Heart right ventricle (tissue), 16 donors: ENCODE results near the gene FUBP3. TPM values are rescaled to one million over a fixed set of nuclear protein-coding genes. Genes with fewer than 3 reads are reported as not detected.

ENCODE experiments used
- ATAC-seq, 8 donors: fragments of 200-7000 bp; cut with Tn5 transposase; one replicate each; pipeline ENCODE4 v1.9.1; 2020; ENCODE audit warnings: mild to moderate bottlenecking in 8 of 8, moderate library complexity in 8 of 8, moderate number of reproducible peaks in 1 of 8
- DNase-seq, 2 donors: peaks; one replicate each; pipeline ENCODE4 v3.0.0-alpha.2; 2020
- H3K27ac ChIP-seq, 10 donors: fragments of 200-600 bp; sonication (generic) in 2 of 10; one replicate each; pipeline versions ENCODE4 v1.5.0 to v1.8.0; 2020 to 2022; ENCODE audit warnings: mild to moderate bottlenecking in 3 of 10
- H3K27me3 ChIP-seq, 7 donors: fragments of 200-600 bp; one replicate each; pipeline ENCODE4 v1.8.0; 2021 to 2022; ENCODE audit warnings: mild to moderate bottlenecking in 2 of 7
- H3K36me3 ChIP-seq, 9 donors: fragments of 200-600 bp; sonication (generic) in 1 of 9; one replicate each; pipeline versions ENCODE4 v1.5.0 to v1.8.0; 2020 to 2022; ENCODE audit warnings: mild to moderate bottlenecking in 2 of 9
- H3K4me1 ChIP-seq, 9 donors: fragments of 200-600 bp; sonication (generic) in 1 of 9; one replicate each; pipeline versions ENCODE4 v1.5.0 to v1.8.0; 2020 to 2022; ENCODE audit warnings: mild to moderate bottlenecking in 4 of 9
- H3K4me3 ChIP-seq, 10 donors: fragments of 200-600 bp; sonication (generic) in 2 of 10; one replicate each; pipeline versions ENCODE4 v1.5.0 to v1.8.0; 2020 to 2022; ENCODE audit warnings: mild to moderate bottlenecking in 7 of 10, moderate library complexity in 2 of 10
- H3K9me3 ChIP-seq, 11 donors: fragments of 200-600 bp in 10 of 11; sonication (generic) in 2 of 11; one replicate each; pipeline versions ENCODE4 v1.5.0 to v1.8.0; 2013 to 2022; ENCODE audit warnings: mild to moderate bottlenecking in 2 of 11, control low read depth in 1 of 11, moderate library complexity in 1 of 11
- WGBS, 2 donors: extraction: QIAGEN DNeasy Blood & Tissue Kit; methylation state at CpG; one replicate each; pipeline ENCODE4 v1.1.7; 2013; ENCODE audit warnings: inconsistent platforms in 1 of 2; 5-methylcytosine and 5-hydroxymethylcytosine counted together
- intact Hi-C, 10 donors: fragments of 100-400 bp; cut with DNase I; formaldehyde crosslinking; loops; one replicate each; pipeline versions ENCODE4 v1.11.1 to v1.14.2; 2022
- polyA plus RNA-seq, 2 donors: library from polyadenylated mRNA; stranded (reverse); fragments of 200-250 nt; gene quantifications; one replicate each; pipeline ENCODE4 v1.2.3, GENCODE V29; 2013
- total RNA-seq, 10 donors: library from RNA; stranded (reverse); fragmentation: NEBNext Ultra II Directional in 3 of 10; extraction: Animal tissue kit (Norgen Biotek cat#: 25700) in 3 of 10; gene quantifications; one replicate each; pipeline versions ENCODE4 v1.2.1 to v1.2.4, GENCODE V29; 2021 to 2023
- TF ChIP-seq, protein P1 (sequence below), 9 donors: fragments of 200-600 bp; sonication (generic) in 2 of 9; IDR thresholded peaks; one replicate each; pipeline versions ENCODE4 v1.5.0 to v1.8.0; 2021 to 2022; ENCODE audit warnings: antibody characterized with exemption in 9 of 9, mild to moderate bottlenecking in 5 of 9, moderate library complexity in 1 of 9
- donor health status: Arrhythmogenic right ventricular cardiomyopathy.
- donor health status: ischemic (EF 13 %, LVEDD 7.1; RV severe dilation, severe dysfunction).
- donor health status: healthy with polysubstance abuse.
- donor health status: DM: no; HTN: yes; CAD: no.
- donor health status: DM: no; HTN: no; CAD: no.
- donor health status: ischemic (EF 25% LVEDD 6.9; RV normal size, moderate dysfunction).
- donor health status: ischemic (EF 25% LVEDD 5.7; RV mildly dilated, moderate dysfunction).
- donor health status: healthy.
- donor health status: DM: yes; HTN: yes; CAD: no.
- donor health status: Ischemic cardiomyopathy.
- donor health status: ischemic (EF 35%, LVEDD 5.7; RV mildly dilated, moderate dysfunction).
- donor health status: nonischemic (EF 11% LVEDD 7.7; RV severe dilation, severe dysfunction).
- donor health status: DM: yes; HTN: yes; CAD: no.
- donor health status: PGD.
- donor health status: ischemic (EF 29% LVEDD 5.4; RV normal size, mild dysfunction).
- donor health status: nonischemic (EF 23%, LVEDD 6.1; RV moderate dilation, normal function).

FUBP3 gene
- total and polyA plus RNA-seq, 12 donors: 16.8 to 40.3 (median 26.9) TPM

DNA sequence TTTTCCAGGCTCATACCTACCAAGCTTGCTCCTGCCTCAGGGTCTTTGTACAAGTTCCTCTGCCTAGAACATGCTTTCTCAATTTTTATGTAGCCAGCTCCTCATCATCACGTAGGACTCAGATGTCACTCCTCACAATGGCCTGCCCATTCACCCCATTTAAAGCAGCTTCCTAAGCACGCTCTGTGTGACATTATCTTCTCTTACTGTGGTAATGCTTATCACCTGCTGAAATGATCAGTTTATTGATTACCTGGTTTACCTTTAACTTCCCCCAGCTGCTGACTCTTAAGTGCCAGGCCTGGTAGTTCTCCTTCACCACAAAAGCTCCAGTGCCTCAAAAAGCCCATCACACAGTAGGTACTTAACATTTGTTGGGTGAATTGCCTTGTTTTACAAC, 13.6 kb downstream of the FUBP3 start:
- Histone ChIP-seq H3K27ac (peak overlapping the region in 1 of 10 donors; percentile 0), H3K27me3 (no peaks in the 10 kb centered on the region), H3K9me3 (no peaks in the 10 kb centered on the region), H3K4me1 (peaks cover 0 to 44% (median 18%) of the 10 kb centered on the region in 9 donors), H3K36me3 (peaks cover 0 to 40% (median 8%) of the 10 kb centered on the region in 9 donors), H3K4me3 (no peak overlapping the region)
- ATAC-seq (no peak), DNase-seq (no peak)
- intact Hi-C loops: no loop called here
- TF ChIP-seq, protein P1, sequence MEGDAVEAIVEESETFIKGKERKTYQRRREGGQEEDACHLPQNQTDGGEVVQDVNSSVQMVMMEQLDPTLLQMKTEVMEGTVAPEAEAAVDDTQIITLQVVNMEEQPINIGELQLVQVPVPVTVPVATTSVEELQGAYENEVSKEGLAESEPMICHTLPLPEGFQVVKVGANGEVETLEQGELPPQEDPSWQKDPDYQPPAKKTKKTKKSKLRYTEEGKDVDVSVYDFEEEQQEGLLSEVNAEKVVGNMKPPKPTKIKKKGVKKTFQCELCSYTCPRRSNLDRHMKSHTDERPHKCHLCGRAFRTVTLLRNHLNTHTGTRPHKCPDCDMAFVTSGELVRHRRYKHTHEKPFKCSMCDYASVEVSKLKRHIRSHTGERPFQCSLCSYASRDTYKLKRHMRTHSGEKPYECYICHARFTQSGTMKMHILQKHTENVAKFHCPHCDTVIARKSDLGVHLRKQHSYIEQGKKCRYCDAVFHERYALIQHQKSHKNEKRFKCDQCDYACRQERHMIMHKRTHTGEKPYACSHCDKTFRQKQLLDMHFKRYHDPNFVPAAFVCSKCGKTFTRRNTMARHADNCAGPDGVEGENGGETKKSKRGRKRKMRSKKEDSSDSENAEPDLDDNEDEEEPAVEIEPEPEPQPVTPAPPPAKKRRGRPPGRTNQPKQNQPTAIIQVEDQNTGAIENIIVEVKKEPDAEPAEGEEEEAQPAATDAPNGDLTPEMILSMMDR (IDR thresholded peaks at IDR 0.05): no peak
- WGBS, 2 donors: 79 to 88% methylated on average over 2 of the region's 2 CpGs

DNA sequence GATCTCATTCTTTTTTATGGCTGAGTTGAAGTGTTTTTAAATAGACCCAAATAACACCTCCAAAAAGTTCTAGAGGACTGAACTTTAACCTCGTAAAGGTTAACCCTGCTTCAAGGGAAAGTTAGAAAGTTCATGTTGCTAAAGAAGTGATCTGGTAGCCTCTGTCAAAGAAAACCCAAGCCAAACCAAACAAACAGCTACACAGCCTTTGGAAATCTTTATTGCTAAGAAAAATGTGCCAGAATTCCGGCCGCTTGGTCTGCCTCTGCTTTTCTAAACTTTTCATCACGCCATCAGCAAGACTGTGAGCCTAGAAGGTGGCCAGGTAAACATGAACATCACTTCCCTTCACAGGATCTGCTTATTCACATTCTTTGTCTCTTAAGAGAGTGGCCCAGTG, 17.9 kb downstream of the FUBP3 start:
- DNase-seq (no peak), ATAC-seq (no peak)
- no peak overlapping the region for H3K27ac ChIP-seq
- no peaks in the 10 kb centered on the region for H3K27me3 ChIP-seq
- peaks cover 0 to 76% (median 13%) of the 10 kb centered on the region in 9 donors for H3K36me3 ChIP-seq
- no peak overlapping the region for H3K4me3 ChIP-seq
- TF ChIP-seq, protein P1 (IDR thresholded peaks at IDR 0.05): no peak
- H3K4me1 ChIP-seq: peaks cover 0 to 3% (median 0%) of the 10 kb centered on the region in 9 donors
- H3K9me3 ChIP-seq: no peaks in the 10 kb centered on the region
- intact Hi-C loops: no loop called here
- 89 to 91% methylated on average over 4 of the region's 4 CpGs for WGBS, 2 donors

DNA sequence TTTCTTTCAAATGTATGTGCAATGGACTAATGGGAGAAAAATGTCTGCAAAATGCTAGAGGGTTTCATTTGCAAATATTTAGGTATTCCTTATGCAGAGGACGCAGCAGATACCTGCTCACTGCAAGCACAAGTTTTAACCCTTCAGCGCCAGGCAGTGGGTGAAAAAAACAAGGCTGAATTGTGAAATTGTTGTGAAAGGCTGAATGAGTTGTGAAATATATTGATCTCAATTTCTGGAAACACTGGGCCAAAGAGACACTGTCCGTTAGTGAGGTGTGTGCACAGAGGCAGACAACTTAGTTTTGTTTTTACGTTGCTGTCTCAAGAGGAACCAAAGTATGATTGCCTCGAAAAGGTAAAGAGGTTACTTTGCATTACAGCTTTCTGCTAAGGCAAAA, 18.8 kb downstream of the FUBP3 start:
- 95% methylated on average over 5 of the region's 5 CpGs for WGBS, 2 donors
- ATAC-seq (no peak), DNase-seq (no peak)
- Histone ChIP-seq H3K9me3 (no peaks in the 10 kb centered on the region), H3K27ac (no peak overlapping the region), H3K4me3 (no peak overlapping the region), H3K36me3 (peaks cover 0 to 84% (median 13%) of the 10 kb centered on the region in 9 donors), H3K4me1 (no peaks in the 10 kb centered on the region), H3K27me3 (no peaks in the 10 kb centered on the region)
- intact Hi-C loops: no loop called here
- TF ChIP-seq, protein P1 (IDR thresholded peaks at IDR 0.05): no peak

DNA sequence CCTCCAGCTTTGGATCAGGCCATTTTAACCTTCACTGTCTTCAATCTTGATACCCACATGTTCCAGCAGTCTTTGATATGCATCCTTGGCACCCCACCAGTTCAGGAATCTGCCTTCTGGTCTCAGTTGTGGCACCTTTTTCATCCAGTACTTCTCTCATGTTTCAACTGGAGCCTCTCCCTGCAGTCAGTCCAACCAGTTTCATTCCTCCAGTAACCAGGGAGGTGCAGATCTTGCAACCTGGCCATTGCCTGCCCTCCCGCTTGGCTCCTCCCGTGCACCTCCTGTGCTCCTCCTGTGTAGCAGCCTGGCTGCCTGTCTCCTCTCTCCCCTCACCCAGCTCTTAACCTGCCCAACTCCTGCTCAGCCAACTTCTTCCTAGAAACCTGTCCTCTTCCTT, 20.2 kb downstream of the FUBP3 start:
- 86 to 94% methylated on average over 2 of the region's 2 CpGs for WGBS, 2 donors

More for the DNA sequence above, 20.2 kb downstream of the FUBP3 start:
- H3K27ac ChIP-seq: no peak overlapping the region
- H3K4me1 ChIP-seq: no peaks in the 10 kb centered on the region
- TF ChIP-seq, protein P1 (IDR thresholded peaks at IDR 0.05): no peak
- intact Hi-C loops: no loop called here
- H3K4me3 ChIP-seq: no peak overlapping the region
- H3K27me3 ChIP-seq: no peaks in the 10 kb centered on the region
- H3K36me3 ChIP-seq: peaks cover 0 to 88% (median 13%) of the 10 kb centered on the region in 9 donors
- no peak for ATAC-seq
- no peaks in the 10 kb centered on the region for H3K9me3 ChIP-seq
- DNase-seq: no peak
